ENCODE measurements around the gene ABCB4. TPM values are rescaled to one million over a fixed set of nuclear protein-coding genes. Genes with fewer than 3 reads are reported as not detected.

Gene ABCB4
- total and polyA plus RNA-seq, 2 experiments from 2014 or later, result 1.2 to 1.5 TPM

DNA sequence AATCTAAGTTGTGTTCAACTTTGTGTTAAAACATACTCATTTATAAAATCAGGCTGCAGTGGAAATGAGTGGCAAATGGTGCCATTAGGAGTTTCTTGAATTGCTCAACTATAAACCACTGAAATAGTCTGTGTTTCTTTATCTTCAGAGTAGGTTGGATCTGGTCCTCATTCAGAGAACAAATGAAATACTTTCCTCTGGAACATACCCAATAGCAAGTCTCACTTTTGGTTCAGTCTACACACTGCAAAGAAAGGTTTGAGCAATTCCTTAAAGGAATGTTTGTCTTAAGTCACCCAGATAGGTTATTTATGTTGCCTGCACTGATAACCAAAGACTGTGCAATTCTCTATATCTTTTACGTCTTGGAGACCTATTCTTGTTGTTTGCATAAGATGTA is 62.5 kb downstream of the ABCB4 start (continued):
- TF ChIP-seq REST (IDR thresholded peaks at IDR 0.05; ENCODE audit: unreplicated experiment) (no peak), EZH2 (IDR thresholded peaks at IDR 0.05; ENCODE audit: low read depth, unreplicated experiment) (no peak)

- Histone ChIP-seq H3K79me2 (replicated peaks; ENCODE audit: insufficient read depth) (no peaks in the 10 kb centered on the region), H3K4me1 (ENCODE audit: insufficient read depth) (no peaks in the 10 kb centered on the region), H3K27ac (ENCODE audit: low read depth) (no peak overlapping the region), H3K4me2 (no peak overlapping the region), H3K9me2 (ENCODE audit: insufficient read depth) (no peaks in the 10 kb centered on the region), H2AFZ (no peak overlapping the region), H4K20me1 (replicated peaks; ENCODE audit: insufficient read depth) (no peaks in the 10 kb centered on the region), H3K36me3 (ENCODE audit: insufficient read depth) (no peaks in the 10 kb centered on the region), H3F3A (replicated peaks; ENCODE audit: low read depth) (no peaks in the 10 kb centered on the region), H3K27me3 (ENCODE audit: insufficient read depth) (no peaks in the 10 kb centered on the region), H3K4me3 (no peak overlapping the region)
- H3K27me3 Mint-ChIP-seq (ENCODE audit: insufficient read depth, low read depth, poor library complexity), result no peaks in the 10 kb centered on the region
- H3K36me3 Mint-ChIP-seq (ENCODE audit: low read depth), result no peaks in the 10 kb centered on the region
- H3K4me3 Mint-ChIP-seq, result no peak overlapping the region
- H3K4me1 Mint-ChIP-seq, result no peaks in the 10 kb centered on the region; the same call in 2 of the 3 replicates
- no peaks in the 10 kb centered on the region for H3K9me3 Mint-ChIP-seq
- TF ChIP-seq NANOG (IDR thresholded peaks at IDR 0.05; ENCODE audit: borderline replicate concordance), result no peak
- no peak for TF ChIP-seq JUNB (IDR thresholded peaks at IDR 0.05; ENCODE audit: unreplicated experiment)
- no peak for TF ChIP-seq STAT1 (IDR thresholded peaks at IDR 0.05; ENCODE audit: unreplicated experiment)
- no peak for TF ChIP-seq CREB1 (CRISPR knock-in tag; IDR thresholded peaks at IDR 0.05; ENCODE audit: low read depth)
- no peak for TF ChIP-seq EZH2phosphoT487 (IDR thresholded peaks at IDR 0.05; ENCODE audit: unreplicated experiment)
- no peak for ATAC-seq
- H3K27ac Mint-ChIP-seq, result no peak overlapping the region
- DNase-seq (ENCODE audit: low spot score), result no peak
Observed at GRCh38 chr7:87411186-87411585, 64.3 kb downstream of the ABCB4 start.

DNA sequence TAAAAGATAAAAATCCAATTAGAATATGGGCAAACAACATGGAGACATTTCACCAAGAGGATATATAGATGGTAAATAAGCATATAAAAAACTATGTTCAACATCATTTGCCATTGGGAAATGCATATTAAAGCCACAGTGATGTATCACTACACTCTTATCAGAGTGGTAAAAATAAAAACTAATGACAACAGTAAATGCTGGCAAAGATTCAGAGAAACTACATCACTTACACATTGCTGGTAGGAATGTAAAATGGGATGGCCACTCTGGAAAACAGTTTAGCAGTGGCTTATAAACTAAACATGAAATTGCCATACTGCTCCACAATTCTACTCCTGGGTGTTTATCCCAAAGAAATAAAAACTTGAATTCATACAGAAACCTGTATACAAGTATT is 70.8 kb downstream of the ABCB4 start:
- peaks cover 3% of the 10 kb centered on the region; the same call in 2 of the 3 replicates for H3K4me1 Mint-ChIP-seq
- no peak overlapping the region for H2AFZ ChIP-seq
- H3K79me2 ChIP-seq (replicated peaks; ENCODE audit: insufficient read depth), result no peaks in the 10 kb centered on the region
- H4K20me1 ChIP-seq (replicated peaks; ENCODE audit: insufficient read depth), result no peaks in the 10 kb centered on the region
- H3K9me2 ChIP-seq (ENCODE audit: insufficient read depth), result no peaks in the 10 kb centered on the region
- H3K27me3 Mint-ChIP-seq (ENCODE audit: insufficient read depth, low read depth, poor library complexity), result no peaks in the 10 kb centered on the region
- H3K36me3 Mint-ChIP-seq (ENCODE audit: low read depth), result no peaks in the 10 kb centered on the region
- no peaks in the 10 kb centered on the region for H3F3A ChIP-seq (replicated peaks; ENCODE audit: low read depth)
- DNase-seq (ENCODE audit: low spot score) (no peak), ATAC-seq (no peak)
- no peak for TF ChIP-seq POLR2AphosphoS5 (IDR thresholded peaks at IDR 0.05; ENCODE audit: low read depth)
- no peak overlapping the region for H3K27ac ChIP-seq (ENCODE audit: low read depth)
- H3K4me3 ChIP-seq, result no peak overlapping the region
- H3K4me2 ChIP-seq, result no peak overlapping the region
- no peak overlapping the region for H3K4me3 Mint-ChIP-seq
- no peaks in the 10 kb centered on the region for H3K4me1 ChIP-seq (ENCODE audit: insufficient read depth)
- no peak overlapping the region for H3K27ac Mint-ChIP-seq
- no peaks in the 10 kb centered on the region for H3K36me3 ChIP-seq (ENCODE audit: insufficient read depth)
- H3K27me3 ChIP-seq (ENCODE audit: insufficient read depth), result no peaks in the 10 kb centered on the region
- no peaks in the 10 kb centered on the region for H3K9me3 Mint-ChIP-seq

Data from GM23338 (cell line).